Measurements from ENCODE around the gene HOXC6. TPM values are rescaled to one million over a fixed set of nuclear protein-coding genes. Genes with fewer than 3 reads are reported as not detected.

Gene HOXC6
- polyA plus RNA-seq, 1 donor: 13.6 TPM

DNA sequence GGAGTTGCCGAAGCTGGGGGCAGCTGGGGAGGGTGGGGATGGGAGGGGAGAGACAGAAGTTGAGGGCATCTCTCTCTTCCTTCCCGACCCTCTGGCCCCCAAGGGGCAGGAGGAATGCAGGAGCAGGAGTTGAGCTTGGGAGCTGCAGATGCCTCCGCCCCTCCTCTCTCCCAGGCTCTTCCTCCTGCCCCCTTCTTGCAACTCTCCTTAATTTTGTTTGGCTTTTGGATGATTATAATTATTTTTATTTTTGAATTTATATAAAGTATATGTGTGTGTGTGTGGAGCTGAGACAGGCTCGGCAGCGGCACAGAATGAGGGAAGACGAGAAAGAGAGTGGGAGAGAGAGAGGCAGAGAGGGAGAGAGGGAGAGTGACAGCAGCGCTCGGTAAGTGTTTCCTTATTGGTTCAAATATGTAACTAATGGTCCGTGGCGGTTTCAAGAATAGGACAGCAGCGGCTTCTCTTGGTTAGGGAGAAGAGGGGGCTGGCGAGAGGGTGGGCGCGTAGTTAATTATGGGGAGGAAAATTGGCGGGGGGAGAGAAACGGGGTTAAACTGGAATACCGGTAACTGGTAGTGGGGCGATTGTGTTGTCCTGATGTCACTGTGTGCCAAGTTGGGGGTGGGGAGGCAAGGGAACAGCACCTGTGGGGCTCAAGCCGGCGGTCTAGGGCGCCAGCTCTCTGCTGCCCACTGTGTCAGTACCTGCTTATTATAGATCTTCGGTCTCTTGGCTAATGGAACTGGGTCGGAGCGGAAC is 11.0 kb upstream of the HOXC6 start:
- Histone ChIP-seq H3K27me3 (ENCODE audit: control insufficient read depth, insufficient read depth, low read length) (peaks cover 53% of the 10 kb centered on the region), H3K9me3 (ENCODE audit: control insufficient read depth, low read depth, low read length) (peaks cover 3% of the 10 kb centered on the region), H3K36me3 (ENCODE audit: control insufficient read depth, insufficient read depth, low read length) (no peaks in the 10 kb centered on the region), H3K4me3 (ENCODE audit: low read length) (peak overlapping the region; percentile 78), H3K4me1 (ENCODE audit: control insufficient read depth, insufficient read depth, low read length) (peaks cover 27% of the 10 kb centered on the region), H3K27ac (ENCODE audit: low read length) (peak overlapping the region; percentile 95)
- WGBS (ENCODE audit: insufficient coverage, low lambda C conversion rate): 0% methylated on average over 3 of the region's 24 CpGs
- DNase-seq: no peak

DNA sequence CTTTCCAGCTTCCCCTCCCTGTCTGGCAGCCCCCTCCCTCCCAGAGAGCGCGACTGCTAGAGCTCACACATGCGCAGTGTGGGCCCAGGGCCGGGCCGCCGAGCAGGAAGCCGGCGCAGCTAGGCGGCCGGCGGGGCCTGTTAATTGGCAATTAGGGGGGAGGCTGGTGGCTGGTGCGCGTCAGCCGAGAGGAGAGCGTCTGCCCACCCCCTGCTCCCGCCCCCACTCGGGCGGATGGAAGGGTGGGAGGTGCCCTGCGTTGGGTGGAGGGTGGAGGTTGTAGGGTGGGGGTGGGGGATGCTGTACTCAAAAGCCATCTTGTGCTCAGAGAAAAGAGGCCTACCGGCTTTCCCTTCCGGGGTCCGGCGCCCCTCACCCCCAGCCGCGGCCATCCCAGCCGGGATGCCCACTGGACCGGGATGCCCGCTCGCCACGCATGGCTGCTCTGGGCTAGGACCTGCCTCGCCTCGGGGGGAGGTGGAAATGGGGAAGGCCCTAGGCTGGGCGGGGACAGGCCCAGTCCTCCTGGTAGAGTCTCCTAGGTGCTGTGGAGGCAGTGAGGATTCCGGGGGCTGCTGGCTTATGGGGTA is 10.3 kb upstream of the HOXC6 start:
- Histone ChIP-seq H3K4me3 (ENCODE audit: low read length) (peak overlapping the region; percentile 78), H3K4me1 (ENCODE audit: control insufficient read depth, insufficient read depth, low read length) (peaks cover 30% of the 10 kb centered on the region), H3K9me3 (ENCODE audit: control insufficient read depth, low read depth, low read length) (peaks cover 3% of the 10 kb centered on the region), H3K36me3 (ENCODE audit: control insufficient read depth, insufficient read depth, low read length) (no peaks in the 10 kb centered on the region), H3K27me3 (ENCODE audit: control insufficient read depth, insufficient read depth, low read length) (peaks cover 50% of the 10 kb centered on the region), H3K27ac (ENCODE audit: low read length) (peak overlapping the region; percentile 95)
- no CpG with 5 or more reads among the region's 34 CpGs for WGBS (ENCODE audit: insufficient coverage, low lambda C conversion rate)
- DNase-seq: peak; percentile 85 to 88

DNA sequence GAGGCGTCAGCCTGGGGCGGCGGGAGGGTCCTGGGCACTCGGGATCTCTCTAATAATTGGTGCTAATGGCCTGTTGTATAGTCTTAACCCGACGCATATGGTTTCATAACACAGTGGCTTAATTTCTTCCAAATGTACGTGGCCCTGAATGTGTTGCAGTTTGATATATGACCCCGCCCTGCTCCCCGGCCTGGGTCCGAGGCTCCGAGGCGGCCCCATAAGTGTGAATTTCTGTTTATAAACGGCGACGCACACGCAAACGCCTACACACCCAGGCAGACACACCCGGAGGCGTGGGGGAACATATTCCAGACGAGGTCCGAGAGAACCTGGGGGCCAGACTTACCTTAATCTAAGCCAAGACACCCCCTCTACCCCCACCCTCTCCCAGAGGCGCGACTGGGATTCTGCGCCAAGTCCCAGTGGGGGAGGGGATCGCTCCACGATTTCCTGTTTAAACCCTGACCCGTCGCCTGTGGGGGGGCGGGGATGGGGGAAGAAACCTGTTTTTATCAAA is 9.7 kb upstream of the HOXC6 start:
- WGBS (ENCODE audit: insufficient coverage, low lambda C conversion rate): no CpG with 5 or more reads among the region's 29 CpGs
- peak in 1 of 2 donors; percentile 64 for DNase-seq
- Histone ChIP-seq H3K4me3 (ENCODE audit: low read length) (peak overlapping the region; percentile 78), H3K4me1 (ENCODE audit: control insufficient read depth, insufficient read depth, low read length) (peaks cover 35% of the 10 kb centered on the region), H3K36me3 (ENCODE audit: control insufficient read depth, insufficient read depth, low read length) (no peaks in the 10 kb centered on the region), H3K27me3 (ENCODE audit: control insufficient read depth, insufficient read depth, low read length) (peaks cover 49% of the 10 kb centered on the region), H3K9me3 (ENCODE audit: control insufficient read depth, low read depth, low read length) (peaks cover 3% of the 10 kb centered on the region), H3K27ac (ENCODE audit: low read length) (peak overlapping the region; percentile 95)

DNA sequence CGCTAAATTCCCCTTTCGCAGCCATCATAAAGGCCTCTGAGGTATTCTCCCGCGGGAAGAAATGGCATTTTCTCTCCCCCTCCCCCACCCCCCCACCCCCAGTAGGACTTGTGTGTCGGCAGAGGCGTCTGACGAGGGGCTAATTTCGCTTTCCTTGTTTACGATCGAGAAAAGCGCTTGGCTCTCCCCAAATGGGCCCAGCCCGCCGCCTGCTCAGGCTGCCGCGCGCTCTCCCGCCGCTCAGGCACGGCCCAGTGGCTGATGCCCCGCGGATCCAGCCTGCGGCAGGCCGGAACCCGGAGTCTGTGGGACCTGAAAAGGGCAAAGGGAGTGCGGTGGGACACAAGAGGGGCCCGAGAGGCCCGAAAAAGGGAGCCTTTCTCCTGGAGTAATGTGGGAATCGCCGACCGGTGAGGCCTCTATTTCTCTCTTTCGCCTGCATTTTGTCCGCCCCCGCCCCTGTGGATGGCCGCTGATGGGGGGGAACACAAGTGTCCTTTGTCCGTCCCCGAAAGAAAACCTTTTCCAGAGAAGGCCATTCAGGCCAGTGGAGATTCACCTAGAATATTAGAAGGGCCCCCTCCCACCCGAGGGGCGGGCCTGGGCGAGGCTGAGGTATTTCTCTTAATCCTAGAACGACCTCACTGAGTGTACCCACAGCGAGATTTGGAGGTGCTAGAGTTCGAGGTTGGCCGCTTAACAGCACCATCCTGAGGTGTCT is 9.0 kb upstream of the HOXC6 start:
- peak overlapping the region; percentile 78 for H3K4me3 ChIP-seq (ENCODE audit: low read length)
- H3K36me3 ChIP-seq (ENCODE audit: control insufficient read depth, insufficient read depth, low read length): no peaks in the 10 kb centered on the region
- peaks cover 3% of the 10 kb centered on the region for H3K9me3 ChIP-seq (ENCODE audit: control insufficient read depth, low read depth, low read length)
- peaks cover 50% of the 10 kb centered on the region for H3K27me3 ChIP-seq (ENCODE audit: control insufficient read depth, insufficient read depth, low read length)
- peaks cover 36% of the 10 kb centered on the region for H3K4me1 ChIP-seq (ENCODE audit: control insufficient read depth, insufficient read depth, low read length)
- peak in 1 of 2 donors; percentile 43 for DNase-seq
- WGBS (ENCODE audit: insufficient coverage, low lambda C conversion rate): no CpG with 5 or more reads among the region's 43 CpGs
- H3K27ac ChIP-seq (ENCODE audit: low read length): peak overlapping the region; percentile 95

DNA sequence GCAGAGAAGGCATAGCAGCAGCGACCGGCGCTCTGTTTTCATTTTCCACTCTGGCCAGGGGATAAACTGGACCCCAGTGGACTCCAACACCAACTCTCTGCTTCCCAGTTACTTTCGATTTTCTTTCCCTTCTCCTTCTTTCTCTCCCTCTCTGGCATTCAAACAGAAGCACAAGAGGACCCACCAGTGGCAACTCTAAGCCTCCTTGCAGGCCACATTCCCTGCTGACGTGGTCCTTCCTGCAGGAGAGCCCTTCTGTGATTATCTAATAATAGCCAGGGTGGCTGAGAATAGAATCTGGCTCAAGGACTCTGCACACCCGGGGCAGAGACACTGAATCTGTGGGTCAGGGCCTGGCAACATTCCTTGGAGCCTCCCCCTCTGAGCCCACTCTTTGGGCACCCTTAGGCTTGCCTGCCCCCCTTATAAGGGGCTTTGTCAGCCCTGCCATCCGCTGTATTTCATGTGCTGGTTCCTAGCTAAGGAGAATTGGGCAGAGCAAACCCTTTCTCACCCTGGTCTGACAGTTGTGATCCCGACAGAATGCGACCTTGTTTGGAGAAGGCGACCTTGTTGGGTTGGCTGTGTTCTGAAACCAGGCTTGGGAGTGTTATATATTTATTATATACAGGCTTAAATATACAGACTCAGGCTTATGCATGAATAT is 8.2 kb upstream of the HOXC6 start:
- peaks cover 49% of the 10 kb centered on the region for H3K27me3 ChIP-seq (ENCODE audit: control insufficient read depth, insufficient read depth, low read length)

DNA sequence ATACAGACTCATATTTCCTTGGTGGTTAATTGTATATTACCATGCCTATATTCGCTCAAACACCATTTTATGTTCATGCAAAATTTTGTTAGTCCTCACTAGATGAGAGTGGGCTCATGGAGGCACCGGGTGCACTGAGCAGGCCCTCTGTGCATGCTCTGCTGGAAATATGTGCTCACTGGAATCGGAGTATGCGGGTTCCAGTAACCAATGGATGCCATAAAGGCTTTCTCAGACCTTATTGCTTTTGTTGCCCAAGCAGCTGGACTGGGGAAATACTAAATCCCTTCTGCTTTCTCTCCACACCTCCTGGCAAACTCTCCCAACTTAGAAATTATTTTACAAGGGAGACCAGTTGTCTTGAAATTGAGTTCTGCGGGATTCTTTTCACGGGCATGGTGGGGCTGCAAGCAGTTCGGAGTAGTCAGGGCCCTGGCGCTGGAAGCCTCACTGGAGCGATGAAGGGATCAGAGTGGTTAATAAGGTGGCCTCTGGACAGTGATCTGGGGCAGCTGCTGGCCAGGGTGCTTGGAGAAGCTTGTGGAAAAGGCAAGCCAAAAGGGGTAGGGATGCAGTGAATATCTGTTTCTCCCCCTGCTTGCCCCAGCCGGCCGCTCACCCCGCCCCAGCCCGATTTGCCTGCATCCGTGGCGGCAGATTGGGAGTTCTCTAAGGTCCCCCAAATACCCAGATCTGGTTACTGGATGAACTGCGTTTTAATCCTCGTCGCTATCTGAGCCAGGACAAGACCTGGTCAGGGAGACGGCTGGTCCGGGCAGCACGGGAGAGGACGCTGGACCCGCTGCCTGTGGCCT is 7.4 kb upstream of the HOXC6 start:
- Histone ChIP-seq H3K4me3 (ENCODE audit: low read length) (peak overlapping the region; percentile 78), H3K36me3 (ENCODE audit: control insufficient read depth, insufficient read depth, low read length) (no peaks in the 10 kb centered on the region), H3K27me3 (ENCODE audit: control insufficient read depth, insufficient read depth, low read length) (peaks cover 48% of the 10 kb centered on the region), H3K4me1 (ENCODE audit: control insufficient read depth, insufficient read depth, low read length) (peaks cover 45% of the 10 kb centered on the region), H3K27ac (ENCODE audit: low read length) (peak overlapping the region; percentile 54), H3K9me3 (ENCODE audit: control insufficient read depth, low read depth, low read length) (no peaks in the 10 kb centered on the region)
- no peak for DNase-seq
- WGBS (ENCODE audit: insufficient coverage, low lambda C conversion rate): no CpG with 5 or more reads among the region's 23 CpGs

More for the DNA sequence above, 8.2 kb upstream of the HOXC6 start:
- no peaks in the 10 kb centered on the region for H3K9me3 ChIP-seq (ENCODE audit: control insufficient read depth, low read depth, low read length)
- H3K36me3 ChIP-seq (ENCODE audit: control insufficient read depth, insufficient read depth, low read length): no peaks in the 10 kb centered on the region
- peak overlapping the region; percentile 88 for H3K27ac ChIP-seq (ENCODE audit: low read length)
- WGBS (ENCODE audit: insufficient coverage, low lambda C conversion rate): no CpG with 5 or more reads among the region's 10 CpGs
- H3K4me1 ChIP-seq (ENCODE audit: control insufficient read depth, insufficient read depth, low read length): peaks cover 41% of the 10 kb centered on the region
- H3K4me3 ChIP-seq (ENCODE audit: low read length): peak overlapping the region; percentile 78
- DNase-seq: no peak

DNA sequence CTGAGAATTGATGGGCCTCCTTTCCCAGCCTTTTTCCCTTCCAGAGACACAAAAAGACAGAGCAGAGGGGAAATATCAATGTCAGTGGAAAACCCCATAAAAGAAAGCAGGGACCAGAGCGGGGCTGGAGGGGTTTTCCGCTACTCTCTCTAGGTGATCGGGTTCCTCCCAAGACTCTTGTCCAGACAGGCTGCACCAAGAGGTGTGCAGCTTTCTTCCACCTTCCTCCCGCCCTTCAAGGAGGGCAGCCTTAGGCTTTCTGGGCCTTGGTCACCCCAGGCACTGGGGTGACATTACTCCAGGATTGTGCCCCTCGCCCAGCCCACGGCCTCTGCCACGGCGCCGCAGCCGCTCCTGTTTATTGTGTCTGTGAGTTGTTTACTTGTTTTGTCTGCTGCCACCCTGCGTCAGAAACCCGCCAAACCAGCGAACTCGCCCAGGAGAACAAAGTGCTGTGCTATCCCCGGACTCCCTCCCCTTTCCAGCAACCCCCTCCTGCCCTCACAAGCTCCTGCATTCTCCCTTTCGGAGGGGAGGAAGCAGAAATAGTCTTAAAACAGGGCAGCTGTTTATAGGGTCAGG is 6.7 kb upstream of the HOXC6 start:
- Histone ChIP-seq H3K9me3 (ENCODE audit: control insufficient read depth, low read depth, low read length) (no peaks in the 10 kb centered on the region), H3K27me3 (ENCODE audit: control insufficient read depth, insufficient read depth, low read length) (peaks cover 49% of the 10 kb centered on the region), H3K27ac (ENCODE audit: low read length) (peak overlapping the region; percentile 54), H3K4me3 (ENCODE audit: low read length) (peak overlapping the region; percentile 78), H3K36me3 (ENCODE audit: control insufficient read depth, insufficient read depth, low read length) (no peaks in the 10 kb centered on the region), H3K4me1 (ENCODE audit: control insufficient read depth, insufficient read depth, low read length) (peaks cover 48% of the 10 kb centered on the region)
- WGBS (ENCODE audit: insufficient coverage, low lambda C conversion rate): no CpG with 5 or more reads among the region's 16 CpGs
- no peak for DNase-seq

DNA sequence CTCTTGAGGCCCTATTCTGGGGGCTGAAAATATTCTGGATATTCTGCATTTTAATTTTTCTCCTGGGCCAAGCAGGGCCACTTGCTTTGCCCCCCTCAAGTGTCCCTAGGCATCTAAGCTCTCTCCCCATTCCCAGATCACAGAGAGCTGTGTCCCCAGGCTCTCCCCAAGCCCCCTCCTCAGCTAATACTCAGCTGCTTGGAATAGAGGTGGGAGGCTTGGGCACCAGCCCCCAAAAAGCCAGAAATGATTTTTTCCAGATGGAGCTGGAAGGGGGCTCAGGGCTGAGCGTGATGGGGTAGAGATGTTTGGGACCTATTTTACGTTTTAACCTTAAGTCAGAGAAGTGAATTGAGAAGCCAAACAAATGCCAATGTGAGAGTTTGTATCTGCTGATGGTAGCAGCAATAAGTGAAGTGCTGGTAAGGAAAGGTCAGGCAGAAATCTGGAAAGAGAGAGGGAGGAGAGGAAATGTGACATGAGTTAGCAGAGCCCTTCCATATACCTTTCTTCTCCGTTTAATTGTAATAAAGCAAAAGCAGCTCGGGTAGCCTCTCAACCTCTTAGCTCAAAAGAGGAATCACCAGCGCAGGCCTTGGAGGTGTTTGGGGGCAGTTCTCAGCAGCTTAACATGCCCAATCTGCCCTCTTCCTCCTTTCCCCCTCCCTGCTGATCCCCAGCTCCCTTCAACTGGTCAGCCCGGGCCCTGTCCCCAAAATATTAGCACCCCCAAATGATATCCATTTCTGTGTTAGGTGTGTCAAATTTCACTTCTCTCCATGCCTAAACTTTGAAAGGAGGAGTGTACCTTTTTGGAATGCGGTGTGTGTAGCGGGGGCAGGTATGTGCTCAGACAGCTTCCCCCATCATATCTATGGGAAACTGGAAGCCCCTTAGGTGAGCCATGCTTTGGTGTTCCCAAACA is 5.0 kb upstream of the HOXC6 start:
- WGBS (ENCODE audit: insufficient coverage, low lambda C conversion rate): 92% methylated on average over 2 of the region's 8 CpGs
- H3K4me3 ChIP-seq (ENCODE audit: low read length): no peak overlapping the region
- peak overlapping the region; percentile 30 for H3K27ac ChIP-seq (ENCODE audit: low read length)
- H3K36me3 ChIP-seq (ENCODE audit: control insufficient read depth, insufficient read depth, low read length): no peaks in the 10 kb centered on the region
- peaks cover 57% of the 10 kb centered on the region for H3K27me3 ChIP-seq (ENCODE audit: control insufficient read depth, insufficient read depth, low read length)
- peaks cover 63% of the 10 kb centered on the region for H3K4me1 ChIP-seq (ENCODE audit: control insufficient read depth, insufficient read depth, low read length)
- H3K9me3 ChIP-seq (ENCODE audit: control insufficient read depth, low read depth, low read length): no peaks in the 10 kb centered on the region
- DNase-seq: no peak
